Activated T-helper 17 cell treated with anti-CD3 and anti-CD28 coated beads, Interleukin-2, amount 50 U/mL, for 72 hours (primary cell): ENCODE data around the gene PLEKHA5. TPM values are rescaled to one million over a fixed set of nuclear protein-coding genes. Genes with fewer than 3 reads are reported as not detected.

Experiments used
- ATAC-seq: fragments of 150-1000 bp; cut with Tn5 transposase; replicated peaks from 2 replicates; pipeline ENCODE4 v1.10.0; 2021; ENCODE audit warnings: mild to moderate bottlenecking, moderate library complexity
- H3K27ac Mint-ChIP-seq: one replicate; pipeline ENCODE4 v1.8.0; 2022; ENCODE audit warnings: mixed read lengths
- H3K27me3 Mint-ChIP-seq: one replicate; pipeline ENCODE4 v1.8.0; 2022; ENCODE audit warnings: mixed read lengths
- H3K36me3 Mint-ChIP-seq: one replicate; pipeline ENCODE4 v1.8.0; 2022; ENCODE audit warnings: low read depth, mild to moderate bottlenecking, mixed read lengths
- H3K4me1 Mint-ChIP-seq: one replicate; pipeline ENCODE4 v1.8.0; 2022; ENCODE audit warnings: mixed read lengths
- H3K4me3 Mint-ChIP-seq: one replicate; pipeline ENCODE4 v1.8.0; 2022; ENCODE audit warnings: mild to moderate bottlenecking, mixed read lengths
- H3K9me3 Mint-ChIP-seq: one replicate; pipeline ENCODE4 v1.8.0; 2022; ENCODE audit warnings: mixed read lengths
- total RNA-seq, 2 donors: library from RNA; stranded (reverse); gene quantifications; one replicate each; pipeline ENCODE4 v1.2.3, GENCODE V29; 2022

PLEKHA5 gene
- total RNA-seq, 2 donors from 2014 or later = 8.6 to 10.4 TPM

- Mint-ChIP-seq H3K27me3 (no peaks in the 10 kb centered on the region), H3K36me3 (no peaks in the 10 kb centered on the region), H3K4me3 (no peak overlapping the region), H3K9me3 (no peaks in the 10 kb centered on the region), H3K4me1 (no peaks in the 10 kb centered on the region), H3K27ac (no peak overlapping the region)
- ATAC-seq = no peak
Observed at GRCh38 chr12:19139615-19140194, 10.2 kb downstream of the PLEKHA5 start.

- Mint-ChIP-seq H3K9me3 (no peaks in the 10 kb centered on the region), H3K36me3 (no peaks in the 10 kb centered on the region), H3K27ac (no peak overlapping the region), H3K4me3 (no peak overlapping the region), H3K4me1 (no peaks in the 10 kb centered on the region), H3K27me3 (no peaks in the 10 kb centered on the region)
- ATAC-seq = no peak
Observed at GRCh38 chr12:19140381-19141236, 11.1 kb downstream of the PLEKHA5 start.

- H3K27me3 Mint-ChIP-seq = no peaks in the 10 kb centered on the region
- no peak overlapping the region for H3K27ac Mint-ChIP-seq
- no peak for ATAC-seq
- H3K4me3 Mint-ChIP-seq = no peak overlapping the region
- no peaks in the 10 kb centered on the region for H3K36me3 Mint-ChIP-seq
- no peaks in the 10 kb centered on the region for H3K4me1 Mint-ChIP-seq
- no peaks in the 10 kb centered on the region for H3K9me3 Mint-ChIP-seq
Observed at GRCh38 chr12:19142499-19142898, 13.0 kb downstream of the PLEKHA5 start.

GRCh38 chr12:19144287-19144686 lies 14.8 kb downstream of the PLEKHA5 start:
- no peaks in the 10 kb centered on the region for H3K27me3 Mint-ChIP-seq
- H3K9me3 Mint-ChIP-seq = no peaks in the 10 kb centered on the region
- no peak for ATAC-seq
- H3K27ac Mint-ChIP-seq = no peak overlapping the region
- no peak overlapping the region for H3K4me3 Mint-ChIP-seq
- H3K36me3 Mint-ChIP-seq = no peaks in the 10 kb centered on the region
- H3K4me1 Mint-ChIP-seq = no peaks in the 10 kb centered on the region

- Mint-ChIP-seq H3K4me3 (no peak overlapping the region), H3K4me1 (no peaks in the 10 kb centered on the region), H3K9me3 (no peaks in the 10 kb centered on the region), H3K36me3 (no peaks in the 10 kb centered on the region), H3K27ac (no peak overlapping the region), H3K27me3 (no peaks in the 10 kb centered on the region)
- no peak for ATAC-seq
Observed at GRCh38 chr12:19144985-19145384, 15.5 kb downstream of the PLEKHA5 start.

GRCh38 chr12:19148860-19149259 lies 19.3 kb downstream of the PLEKHA5 start:
- no peaks in the 10 kb centered on the region for H3K36me3 Mint-ChIP-seq
- H3K4me1 Mint-ChIP-seq = no peaks in the 10 kb centered on the region
- H3K27ac Mint-ChIP-seq = no peak overlapping the region
- H3K9me3 Mint-ChIP-seq = no peaks in the 10 kb centered on the region
- H3K27me3 Mint-ChIP-seq = no peaks in the 10 kb centered on the region
- H3K4me3 Mint-ChIP-seq = no peak overlapping the region
- no peak for ATAC-seq

- Mint-ChIP-seq H3K9me3 (no peaks in the 10 kb centered on the region), H3K4me3 (no peak overlapping the region), H3K4me1 (no peaks in the 10 kb centered on the region), H3K27me3 (no peaks in the 10 kb centered on the region), H3K36me3 (no peaks in the 10 kb centered on the region), H3K27ac (no peak overlapping the region)
- no peak for ATAC-seq
Observed at GRCh38 chr12:19150273-19150900, 20.9 kb downstream of the PLEKHA5 start.

GRCh38 chr12:19151298-19151697 lies 21.8 kb downstream of the PLEKHA5 start:
- H3K4me1 Mint-ChIP-seq = no peaks in the 10 kb centered on the region
- no peaks in the 10 kb centered on the region for H3K9me3 Mint-ChIP-seq
- H3K4me3 Mint-ChIP-seq = no peak overlapping the region
- no peak for ATAC-seq
- no peak overlapping the region for H3K27ac Mint-ChIP-seq
- H3K36me3 Mint-ChIP-seq = no peaks in the 10 kb centered on the region
- H3K27me3 Mint-ChIP-seq = no peaks in the 10 kb centered on the region

- Mint-ChIP-seq H3K4me1 (no peaks in the 10 kb centered on the region), H3K36me3 (no peaks in the 10 kb centered on the region), H3K4me3 (no peak overlapping the region), H3K27me3 (no peaks in the 10 kb centered on the region), H3K9me3 (no peaks in the 10 kb centered on the region), H3K27ac (no peak overlapping the region)
- no peak for ATAC-seq
Observed at GRCh38 chr12:19153396-19153795, 23.9 kb downstream of the PLEKHA5 start.

- no peaks in the 10 kb centered on the region for H3K4me1 Mint-ChIP-seq
- no peak overlapping the region for H3K4me3 Mint-ChIP-seq
- H3K36me3 Mint-ChIP-seq = no peaks in the 10 kb centered on the region
- no peaks in the 10 kb centered on the region for H3K9me3 Mint-ChIP-seq
- H3K27me3 Mint-ChIP-seq = no peaks in the 10 kb centered on the region
- no peak overlapping the region for H3K27ac Mint-ChIP-seq
- ATAC-seq = no peak
Observed at GRCh38 chr12:19154686-19155085, 25.2 kb downstream of the PLEKHA5 start.

GRCh38 chr12:19155981-19156734 lies 26.6 kb downstream of the PLEKHA5 start:
- no peak overlapping the region for H3K27ac Mint-ChIP-seq
- no peak overlapping the region for H3K4me3 Mint-ChIP-seq
- no peak for ATAC-seq
- H3K9me3 Mint-ChIP-seq = no peaks in the 10 kb centered on the region
- no peaks in the 10 kb centered on the region for H3K4me1 Mint-ChIP-seq
- no peaks in the 10 kb centered on the region for H3K27me3 Mint-ChIP-seq
- no peaks in the 10 kb centered on the region for H3K36me3 Mint-ChIP-seq

- Mint-ChIP-seq H3K4me3 (no peak overlapping the region), H3K27me3 (no peaks in the 10 kb centered on the region), H3K9me3 (peaks cover 4% of the 10 kb centered on the region), H3K4me1 (no peaks in the 10 kb centered on the region), H3K27ac (no peak overlapping the region), H3K36me3 (no peaks in the 10 kb centered on the region)
- ATAC-seq = no peak
Observed at GRCh38 chr12:19158923-19159322, 29.4 kb downstream of the PLEKHA5 start.

- ATAC-seq = no peak
- H3K4me3 Mint-ChIP-seq = no peak overlapping the region
- H3K9me3 Mint-ChIP-seq = peaks cover 4% of the 10 kb centered on the region
- no peak overlapping the region for H3K27ac Mint-ChIP-seq
- H3K27me3 Mint-ChIP-seq = no peaks in the 10 kb centered on the region
- no peaks in the 10 kb centered on the region for H3K36me3 Mint-ChIP-seq
- no peaks in the 10 kb centered on the region for H3K4me1 Mint-ChIP-seq
Observed at GRCh38 chr12:19161216-19161615, 31.7 kb downstream of the PLEKHA5 start.

- no peak for ATAC-seq
- H3K9me3 Mint-ChIP-seq = peaks cover 4% of the 10 kb centered on the region
Observed at GRCh38 chr12:19165451-19165850, 35.9 kb downstream of the PLEKHA5 start.

More at GRCh38 chr12:19165451-19165850, 35.9 kb downstream of the PLEKHA5 start:
- H3K36me3 Mint-ChIP-seq = no peaks in the 10 kb centered on the region
- peaks cover 5% of the 10 kb centered on the region for H3K4me1 Mint-ChIP-seq
- no peak overlapping the region for H3K27ac Mint-ChIP-seq
- no peak overlapping the region for H3K4me3 Mint-ChIP-seq
- H3K27me3 Mint-ChIP-seq = no peaks in the 10 kb centered on the region
